Measurements from ENCODE around the gene UBE2K.
"Not testable (repeated sequence)": the region's sequence is repeated elsewhere in the genome, so short reads cannot be mapped to it uniquely, and the experiment has no call there.

Gene UBE2K

GRCh38 chr4:39812500-39812899 is 114.6 kb downstream of the UBE2K start:
- no peaks in the 10 kb centered on the region for H3K4me1 ChIP-seq
- no peaks in the 10 kb centered on the region for H3K36me3 ChIP-seq (ENCODE audit: control insufficient read depth, insufficient read depth, low read length)
- TF ChIP-seq CTCF (IDR thresholded peaks at IDR 0.05), result no peak
- H3K79me2 ChIP-seq, result no peaks in the 10 kb centered on the region
- H3K9ac ChIP-seq, result no peak overlapping the region
- no peak overlapping the region for H3K4me3 ChIP-seq (ENCODE audit: low read depth, low read length)
- H3K4me2 ChIP-seq (ENCODE audit: low read length), result no peak overlapping the region
- no peak overlapping the region for H3K27ac ChIP-seq
- no peaks in the 10 kb centered on the region for H3K9me3 ChIP-seq (ENCODE audit: control insufficient read depth, low read length)
- no peaks in the 10 kb centered on the region for H3K27me3 ChIP-seq (ENCODE audit: control insufficient read depth, insufficient read depth, low read length)
- no peak overlapping the region for H2AFZ ChIP-seq

DNA sequence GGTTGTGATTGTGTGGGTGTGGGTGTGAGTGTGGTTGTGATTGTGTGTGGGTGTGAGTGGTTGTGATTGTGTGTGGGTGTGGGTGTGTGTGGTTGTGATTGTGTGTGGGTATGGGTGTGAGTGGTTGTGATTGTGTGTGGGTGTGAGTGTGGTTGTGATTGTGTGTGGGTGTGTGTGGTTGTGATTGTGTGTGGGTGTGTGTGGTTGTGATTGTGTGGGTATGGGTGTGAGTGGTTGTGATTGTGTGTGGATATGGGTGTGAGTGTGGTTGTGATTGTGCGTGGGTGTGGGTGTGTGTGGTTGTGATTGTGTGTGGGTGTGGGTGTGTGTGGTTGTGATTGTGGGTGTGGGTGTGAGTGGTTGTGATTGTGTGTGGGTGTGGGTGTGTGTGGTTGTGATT is 115.1 kb downstream of the UBE2K start:
- H3K4me3 ChIP-seq (ENCODE audit: low read depth, low read length); H3K9ac ChIP-seq; H3K27ac ChIP-seq; H3K4me1 ChIP-seq; H3K27me3 ChIP-seq (ENCODE audit: control insufficient read depth, insufficient read depth, low read length); H3K9me3 ChIP-seq (ENCODE audit: control insufficient read depth, low read length); H3K4me2 ChIP-seq (ENCODE audit: low read length); H3K79me2 ChIP-seq; H3K36me3 ChIP-seq (ENCODE audit: control insufficient read depth, insufficient read depth, low read length); H2AFZ ChIP-seq: not testable (repeated sequence)

GRCh38 chr4:39813761-39814160 is 115.8 kb downstream of the UBE2K start:
- H3K4me3 ChIP-seq (ENCODE audit: low read depth, low read length); H3K4me2 ChIP-seq (ENCODE audit: low read length); H3K79me2 ChIP-seq; H3K27ac ChIP-seq; H3K27me3 ChIP-seq (ENCODE audit: control insufficient read depth, insufficient read depth, low read length); H3K36me3 ChIP-seq (ENCODE audit: control insufficient read depth, insufficient read depth, low read length); H3K9ac ChIP-seq; H3K9me3 ChIP-seq (ENCODE audit: control insufficient read depth, low read length); H3K4me1 ChIP-seq; H2AFZ ChIP-seq: not testable (repeated sequence)

DNA sequence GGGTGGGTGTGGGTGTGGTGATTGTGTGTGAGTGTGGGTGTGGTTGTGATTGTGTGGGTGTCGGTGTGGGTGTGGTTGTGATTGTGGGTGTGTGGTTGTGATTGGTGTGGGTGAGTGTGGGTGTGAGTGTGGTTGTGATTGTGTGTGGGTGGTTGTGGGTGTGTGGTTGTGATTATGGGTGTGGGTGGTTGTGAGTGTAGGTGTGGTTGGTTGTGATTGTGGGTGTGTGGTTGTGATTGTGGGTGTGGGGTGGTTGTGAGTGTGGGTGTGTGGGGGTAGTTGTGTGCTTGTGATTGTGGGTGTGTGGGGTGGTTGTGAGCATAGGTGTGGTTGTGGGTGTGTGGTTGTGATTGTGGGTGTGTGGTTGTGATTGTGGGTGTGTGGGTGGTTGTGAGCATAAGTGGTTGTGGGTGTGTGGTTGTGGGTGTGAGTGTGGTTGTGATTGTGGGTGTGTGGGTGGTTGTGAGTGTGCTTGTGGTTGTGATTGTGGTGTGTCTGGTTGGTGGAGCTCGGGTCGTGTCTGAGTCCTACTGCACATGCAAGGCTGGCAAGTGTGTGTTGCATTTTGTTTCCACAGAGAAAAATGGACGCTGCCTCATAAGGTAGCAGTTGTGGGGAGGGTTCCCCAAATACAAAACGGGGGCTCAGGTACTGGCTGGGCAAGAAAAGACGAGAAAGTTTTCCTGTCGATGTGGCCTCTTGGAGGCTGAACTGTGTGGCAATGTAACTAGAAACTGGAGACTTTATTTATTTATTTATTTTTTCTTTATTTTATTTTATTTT is 116.7 kb downstream of the UBE2K start:
- Histone ChIP-seq H3K79me2 (no peaks in the 10 kb centered on the region), H3K9ac (no peak overlapping the region), H2AFZ (no peak overlapping the region), H3K27me3 (ENCODE audit: control insufficient read depth, insufficient read depth, low read length) (no peaks in the 10 kb centered on the region), H3K27ac (no peak overlapping the region), H3K9me3 (ENCODE audit: control insufficient read depth, low read length) (no peaks in the 10 kb centered on the region), H3K4me3 (ENCODE audit: low read depth, low read length) (no peak overlapping the region), H3K36me3 (ENCODE audit: control insufficient read depth, insufficient read depth, low read length) (no peaks in the 10 kb centered on the region), H3K4me1 (no peaks in the 10 kb centered on the region), H3K4me2 (ENCODE audit: low read length) (no peak overlapping the region)
- TF ChIP-seq CTCF (IDR thresholded peaks at IDR 0.05), result no peak

DNA sequence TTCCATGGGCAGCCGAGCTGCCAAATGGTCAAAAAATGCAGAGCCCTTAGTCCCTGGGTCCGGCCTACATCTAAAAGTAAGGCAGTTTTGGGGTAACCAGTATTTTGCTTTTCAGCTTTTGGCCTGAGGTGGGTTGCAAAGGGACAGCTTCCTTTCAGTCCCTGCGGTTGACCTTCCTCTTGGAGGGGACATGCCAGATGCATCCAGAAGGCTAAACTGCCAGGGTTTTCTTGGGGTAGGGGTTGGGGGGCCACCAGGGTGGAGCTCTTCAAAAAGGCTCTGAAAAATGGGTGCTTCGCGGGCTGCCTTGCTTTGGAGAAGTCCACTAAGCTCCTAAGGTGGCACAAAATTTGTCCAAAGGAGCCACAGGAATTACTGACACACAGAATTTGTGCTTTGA is 120.7 kb downstream of the UBE2K start:
- no peak overlapping the region for H3K9ac ChIP-seq
- no peaks in the 10 kb centered on the region for H3K36me3 ChIP-seq (ENCODE audit: control insufficient read depth, insufficient read depth, low read length)
- no peaks in the 10 kb centered on the region for H3K4me1 ChIP-seq
- no peak overlapping the region for H3K4me3 ChIP-seq (ENCODE audit: low read depth, low read length)
- H3K4me2 ChIP-seq (ENCODE audit: low read length), result no peak overlapping the region
- no peak overlapping the region for H2AFZ ChIP-seq
- H3K27me3 ChIP-seq (ENCODE audit: control insufficient read depth, insufficient read depth, low read length), result no peaks in the 10 kb centered on the region
- H3K79me2 ChIP-seq, result no peaks in the 10 kb centered on the region
- no peaks in the 10 kb centered on the region for H3K9me3 ChIP-seq (ENCODE audit: control insufficient read depth, low read length)
- TF ChIP-seq CTCF (IDR thresholded peaks at IDR 0.05), result no peak
- H3K27ac ChIP-seq, result no peak overlapping the region

DNA sequence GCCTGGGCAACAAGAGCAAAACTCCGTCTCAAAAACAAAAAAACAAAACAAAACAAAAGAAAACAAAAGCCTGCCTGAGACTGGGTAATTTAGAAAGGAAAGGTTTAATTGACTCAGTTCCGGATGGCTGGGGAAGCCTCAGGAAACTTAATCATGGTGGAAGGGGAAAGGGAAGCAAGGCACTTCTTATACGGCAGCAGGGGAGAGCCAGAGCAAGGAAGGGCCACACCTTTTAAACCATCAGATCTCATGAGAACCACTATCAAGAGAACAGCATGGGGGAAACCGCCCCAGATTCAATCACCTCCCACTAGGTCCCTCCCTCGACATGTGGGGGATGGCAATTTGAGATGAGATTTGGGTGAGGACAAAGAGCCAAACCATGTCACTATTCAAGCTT is 122.2 kb downstream of the UBE2K start:
- Histone ChIP-seq H3K4me2 (ENCODE audit: low read length) (no peak overlapping the region), H3K27me3 (ENCODE audit: control insufficient read depth, insufficient read depth, low read length) (no peaks in the 10 kb centered on the region), H3K79me2 (no peaks in the 10 kb centered on the region), H3K4me3 (ENCODE audit: low read depth, low read length) (no peak overlapping the region), H3K27ac (no peak overlapping the region), H3K9me3 (ENCODE audit: control insufficient read depth, low read length) (no peaks in the 10 kb centered on the region), H3K36me3 (ENCODE audit: control insufficient read depth, insufficient read depth, low read length) (no peaks in the 10 kb centered on the region), H3K9ac (no peak overlapping the region), H3K4me1 (no peaks in the 10 kb centered on the region), H2AFZ (no peak overlapping the region)
- TF ChIP-seq CTCF (IDR thresholded peaks at IDR 0.05), result no peak
